ENCODE results near the gene KCNMA1. TPM values are rescaled to one million over a fixed set of nuclear protein-coding genes. Genes with fewer than 3 reads are reported as not detected.
A peak's percentile ranks its signal among the peaks of the same experiment; 100 is the strongest.

The KCNMA1 gene
- total RNA-seq, 3 donors from 2014 or later, result 13.6 to 37.8 (median 15.1) TPM

GRCh38 chr10:77195101-77195500 lies 442.5 kb downstream of the KCNMA1 start:
- no peak overlapping the region for H3K4me3 ChIP-seq
- H3K27me3 ChIP-seq, result no peaks in the 10 kb centered on the region
- DNase-seq (ENCODE audit: low spot score in 2 of 2), result peak in 1 of 2 donors; percentile 83
- H3K36me3 ChIP-seq, result no peaks in the 10 kb centered on the region
- intact Hi-C loops (cut with DNase I; ENCODE audit: low total_unique reads), result no loop called here
- H3K27ac ChIP-seq, result peak overlapping the region; percentile 65 to 70
- H3K9me3 ChIP-seq, result no peaks in the 10 kb centered on the region
- H3K4me1 ChIP-seq, result no peaks in the 10 kb centered on the region
- no peak for TF ChIP-seq POLR2A (IDR thresholded peaks at IDR 0.05)
- peak in 1 of 3 donors; percentile 35 for TF ChIP-seq POLR2AphosphoS5 (IDR thresholded peaks at IDR 0.05)

- no peaks in the 10 kb centered on the region for H3K36me3 ChIP-seq
- intact Hi-C loops (cut with DNase I; ENCODE audit: low total_unique reads), result no loop called here
- no peaks in the 10 kb centered on the region for H3K9me3 ChIP-seq
- H3K4me3 ChIP-seq, result no peak overlapping the region
- H3K4me1 ChIP-seq, result no peaks in the 10 kb centered on the region
- TF ChIP-seq POLR2A (IDR thresholded peaks at IDR 0.05) (no peak), CTCF (IDR thresholded peaks at IDR 0.05) (no peak), POLR2AphosphoS5 (IDR thresholded peaks at IDR 0.05) (no peak)
- H3K27ac ChIP-seq, result no peak overlapping the region
- H3K27me3 ChIP-seq, result no peaks in the 10 kb centered on the region
- no peak for DNase-seq (ENCODE audit: low spot score in 2 of 2)
Measured at GRCh38 chr10:77193001-77193400, 444.6 kb downstream of the KCNMA1 start.

- Histone ChIP-seq H3K9me3 (no peaks in the 10 kb centered on the region), H3K4me1 (no peaks in the 10 kb centered on the region), H3K27ac (no peak overlapping the region), H3K36me3 (no peaks in the 10 kb centered on the region), H3K27me3 (no peaks in the 10 kb centered on the region), H3K4me3 (no peak overlapping the region)
- intact Hi-C loops (cut with DNase I; ENCODE audit: low total_unique reads), result no loop called here
- DNase-seq (ENCODE audit: low spot score in 2 of 2), result no peak
- TF ChIP-seq POLR2A (IDR thresholded peaks at IDR 0.05) (no peak), CTCF (IDR thresholded peaks at IDR 0.05) (no peak), POLR2AphosphoS5 (IDR thresholded peaks at IDR 0.05) (no peak)
Measured at GRCh38 chr10:77192402-77192801, 445.2 kb downstream of the KCNMA1 start.

- TF ChIP-seq POLR2AphosphoS5 (IDR thresholded peaks at IDR 0.05) (no peak), CTCF (IDR thresholded peaks at IDR 0.05) (no peak), POLR2A (IDR thresholded peaks at IDR 0.05) (no peak)
- Histone ChIP-seq H3K27ac (no peak overlapping the region), H3K36me3 (no peaks in the 10 kb centered on the region), H3K9me3 (no peaks in the 10 kb centered on the region), H3K4me1 (no peaks in the 10 kb centered on the region), H3K27me3 (no peaks in the 10 kb centered on the region), H3K4me3 (no peak overlapping the region)
- no peak for DNase-seq (ENCODE audit: low spot score in 2 of 2)
- intact Hi-C loops (cut with DNase I; ENCODE audit: low total_unique reads), result no loop called here
Measured at GRCh38 chr10:77191324-77192049, 446.1 kb downstream of the KCNMA1 start.

- no peak for DNase-seq (ENCODE audit: low spot score in 2 of 2)
- intact Hi-C loops (cut with DNase I; ENCODE audit: low total_unique reads), result no loop called here
- H3K9me3 ChIP-seq, result no peaks in the 10 kb centered on the region
- H3K27ac ChIP-seq, result no peak overlapping the region
- H3K4me3 ChIP-seq, result no peak overlapping the region
- H3K27me3 ChIP-seq, result no peaks in the 10 kb centered on the region
- no peak for TF ChIP-seq POLR2AphosphoS5 (IDR thresholded peaks at IDR 0.05)
- no peak for TF ChIP-seq CTCF (IDR thresholded peaks at IDR 0.05)
- no peak for TF ChIP-seq POLR2A (IDR thresholded peaks at IDR 0.05)
- no peaks in the 10 kb centered on the region for H3K4me1 ChIP-seq
- no peaks in the 10 kb centered on the region for H3K36me3 ChIP-seq
Measured at GRCh38 chr10:77190291-77190690, 447.3 kb downstream of the KCNMA1 start.
